HG02943 (cell line): ENCODE results near the gene NR1D1.
A peak's percentile ranks its signal among the peaks of the same experiment; 100 is the strongest.

Source experiments
- ATAC-seq: cut with Tn5 transposase; IDR thresholded peaks from one replicate; pipeline ENCODE4 v1.9.1; 2021; ENCODE audit warnings: mild to moderate bottlenecking, low read depth, moderate library complexity; ENCODE audit not compliant: unreplicated experiment

Gene NR1D1

DNA sequence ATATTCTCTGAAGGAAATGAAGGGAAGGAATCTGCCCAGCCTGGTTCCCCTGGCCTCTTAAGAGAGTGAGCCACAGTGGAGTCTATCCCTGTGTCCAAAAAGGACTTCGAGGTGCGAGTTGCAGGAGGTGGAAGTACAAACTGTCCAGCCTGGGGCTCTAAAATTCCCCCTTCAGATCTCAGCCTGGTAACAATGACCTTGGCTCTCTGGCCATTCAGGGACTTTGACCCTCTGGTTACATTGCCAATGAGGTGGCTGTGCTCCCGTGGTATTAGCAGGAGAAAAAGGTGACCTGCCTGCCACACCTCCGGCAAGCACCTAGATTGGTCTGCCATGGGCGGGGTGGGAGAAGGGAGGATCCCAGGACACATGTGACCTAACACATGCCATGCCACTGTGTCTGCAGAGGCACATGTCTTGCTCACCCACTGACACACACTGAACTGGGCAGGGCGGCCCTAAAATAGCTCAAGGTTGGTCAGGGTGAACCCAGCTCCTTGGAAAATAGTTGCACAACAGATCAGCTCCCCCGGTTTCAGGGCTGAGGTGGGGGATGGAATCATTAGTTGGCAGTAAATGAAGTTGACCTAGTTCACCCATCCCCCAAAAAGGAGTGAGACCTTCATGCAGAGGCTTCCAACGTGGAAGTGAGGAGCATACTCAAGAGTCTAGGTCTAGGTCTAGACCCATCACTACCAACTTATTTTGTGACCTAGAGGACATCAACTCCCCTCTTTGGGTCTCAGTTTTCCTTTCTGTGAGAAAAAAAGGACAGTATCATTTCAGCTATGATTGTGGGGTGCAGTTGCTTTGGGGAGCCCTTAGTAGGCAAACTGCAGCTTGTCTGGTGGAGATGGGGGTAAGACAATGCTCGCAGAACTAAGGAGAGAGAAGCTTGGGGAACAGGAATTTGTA lies 2.2 kb downstream of the NR1D1 start:
- no peak for ATAC-seq

GRCh38 chr17:40097087-40097486 lies 3.3 kb downstream of the NR1D1 start:
- ATAC-seq = no peak

- peak; percentile 51 for ATAC-seq
Measured at GRCh38 chr17:40095944-40096791, 4.2 kb downstream of the NR1D1 start.

GRCh38 chr17:40095351-40095943 lies 4.9 kb downstream of the NR1D1 start:
- ATAC-seq = no peak

GRCh38 chr17:40094874-40095273 lies 5.5 kb downstream of the NR1D1 start:
- no peak for ATAC-seq

DNA sequence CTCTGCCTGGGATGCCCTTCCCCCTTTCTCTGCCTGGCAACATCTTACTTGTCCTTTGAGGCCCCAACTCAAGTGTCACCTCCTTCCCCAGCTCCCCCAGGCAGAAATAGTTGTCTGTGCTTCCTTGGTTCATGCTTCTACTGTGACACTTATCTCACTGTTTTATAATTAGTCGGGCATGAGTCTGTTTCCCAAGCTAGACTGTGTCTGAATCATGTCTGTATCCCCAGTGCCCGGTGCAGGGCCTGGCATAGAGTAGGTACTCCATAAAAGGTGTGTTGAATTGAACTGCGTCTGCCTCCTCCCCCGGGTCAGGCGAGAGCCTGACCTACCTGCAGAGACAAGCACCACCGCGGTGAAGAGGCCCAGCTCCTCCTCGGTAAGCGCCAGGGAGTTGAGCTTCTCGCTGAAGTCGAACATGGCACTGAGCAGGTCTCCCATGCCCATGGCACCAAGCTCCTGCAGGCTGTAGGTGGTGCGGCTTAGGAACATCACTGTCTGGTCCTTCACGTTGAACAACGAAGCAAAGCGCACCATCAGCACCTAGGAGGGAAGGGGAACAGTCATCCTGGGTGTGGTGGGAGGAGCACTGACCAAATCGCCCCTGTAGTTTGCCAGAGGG lies 6.7 kb downstream of the NR1D1 start:
- no peak for ATAC-seq

GRCh38 chr17:40093005-40093579 lies 7.3 kb downstream of the NR1D1 start:
- ATAC-seq = no peak

GRCh38 chr17:40092581-40092980 lies 7.8 kb downstream of the NR1D1 start:
- no peak for ATAC-seq

DNA sequence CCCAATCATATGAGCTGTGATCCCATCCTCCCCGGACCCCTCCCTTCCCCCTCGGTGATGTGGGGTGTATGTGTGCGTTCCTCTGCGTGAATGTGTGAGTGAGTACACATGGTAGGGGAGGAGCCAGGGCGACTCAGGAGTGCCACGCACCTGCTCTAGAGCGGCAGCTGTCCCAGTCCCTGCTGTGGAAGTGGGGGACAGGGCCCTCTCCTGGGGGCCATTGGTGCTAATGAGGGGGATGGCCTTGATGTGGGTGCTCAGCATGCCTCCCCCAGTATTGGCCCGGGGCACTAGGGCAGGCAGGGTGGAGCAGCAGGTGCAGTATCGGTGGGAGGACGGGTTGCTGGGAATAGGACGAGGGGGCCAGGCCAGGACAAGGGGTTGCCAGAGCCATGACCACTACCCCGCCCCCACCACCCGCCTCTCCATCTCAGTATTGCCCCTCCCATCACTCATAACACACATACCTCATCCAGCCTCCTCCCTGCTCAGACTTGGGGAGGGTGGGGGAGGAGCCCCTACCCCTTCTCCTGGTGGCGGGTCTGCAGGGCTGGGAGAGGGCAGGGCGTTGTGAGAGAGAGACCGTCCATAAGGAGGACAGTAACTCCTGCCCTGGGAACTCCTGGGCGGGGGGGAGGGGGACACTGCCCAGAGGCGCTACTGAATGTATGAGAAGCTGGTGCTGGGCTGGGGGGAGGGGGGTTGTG lies 8.5 kb downstream of the NR1D1 start:
- ATAC-seq = no peak

DNA sequence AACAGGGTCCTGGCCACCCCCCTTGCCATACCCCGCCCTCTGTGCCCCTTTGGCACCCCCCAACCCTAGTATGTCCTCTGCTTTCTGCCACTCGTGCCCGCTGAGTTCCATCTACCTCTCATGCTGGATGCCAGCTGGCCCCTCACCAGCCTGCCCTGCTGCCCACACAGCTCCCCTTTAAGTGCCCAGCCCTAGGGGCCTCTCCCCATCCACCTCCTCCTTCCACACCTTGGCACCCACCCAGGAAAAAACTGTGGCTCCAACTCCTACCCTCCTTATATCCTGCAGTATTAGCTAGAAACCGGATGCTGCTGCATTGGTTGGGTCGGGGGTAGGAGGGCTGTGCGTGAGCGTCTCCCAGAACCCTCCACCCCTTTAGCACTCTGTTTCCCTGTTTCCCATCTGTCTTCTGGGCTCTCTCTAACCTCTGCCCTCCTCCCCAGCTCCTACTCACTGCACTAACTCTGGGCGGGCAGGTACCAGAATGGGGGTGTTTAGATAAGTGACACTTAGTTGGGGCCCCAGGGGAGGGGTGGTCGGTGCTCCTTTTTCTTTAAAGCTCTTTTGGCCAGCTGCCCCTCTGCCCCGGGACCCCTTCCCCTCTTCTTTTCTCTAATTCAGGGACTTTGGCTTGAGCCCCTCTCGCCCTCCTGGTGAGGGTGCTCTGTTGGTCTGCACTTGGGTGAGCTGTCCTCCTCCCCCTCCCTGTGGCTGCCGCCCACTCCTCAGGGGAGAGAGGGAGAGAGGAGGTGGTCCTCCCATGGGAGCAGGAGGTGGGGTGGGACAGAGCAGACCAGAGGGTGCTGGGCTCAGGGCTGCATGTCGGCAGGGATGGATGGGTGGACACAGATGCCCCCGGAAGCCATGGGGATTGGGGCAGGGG lies 9.9 kb downstream of the NR1D1 start:
- ATAC-seq = no peak

- ATAC-seq = no peak
Measured at GRCh38 chr17:40089077-40089895, 11.1 kb downstream of the NR1D1 start.

GRCh38 chr17:40087903-40088718 lies 12.3 kb downstream of the NR1D1 start:
- ATAC-seq = no peak

- no peak for ATAC-seq
Measured at GRCh38 chr17:40087049-40087794, 13.2 kb downstream of the NR1D1 start.

DNA sequence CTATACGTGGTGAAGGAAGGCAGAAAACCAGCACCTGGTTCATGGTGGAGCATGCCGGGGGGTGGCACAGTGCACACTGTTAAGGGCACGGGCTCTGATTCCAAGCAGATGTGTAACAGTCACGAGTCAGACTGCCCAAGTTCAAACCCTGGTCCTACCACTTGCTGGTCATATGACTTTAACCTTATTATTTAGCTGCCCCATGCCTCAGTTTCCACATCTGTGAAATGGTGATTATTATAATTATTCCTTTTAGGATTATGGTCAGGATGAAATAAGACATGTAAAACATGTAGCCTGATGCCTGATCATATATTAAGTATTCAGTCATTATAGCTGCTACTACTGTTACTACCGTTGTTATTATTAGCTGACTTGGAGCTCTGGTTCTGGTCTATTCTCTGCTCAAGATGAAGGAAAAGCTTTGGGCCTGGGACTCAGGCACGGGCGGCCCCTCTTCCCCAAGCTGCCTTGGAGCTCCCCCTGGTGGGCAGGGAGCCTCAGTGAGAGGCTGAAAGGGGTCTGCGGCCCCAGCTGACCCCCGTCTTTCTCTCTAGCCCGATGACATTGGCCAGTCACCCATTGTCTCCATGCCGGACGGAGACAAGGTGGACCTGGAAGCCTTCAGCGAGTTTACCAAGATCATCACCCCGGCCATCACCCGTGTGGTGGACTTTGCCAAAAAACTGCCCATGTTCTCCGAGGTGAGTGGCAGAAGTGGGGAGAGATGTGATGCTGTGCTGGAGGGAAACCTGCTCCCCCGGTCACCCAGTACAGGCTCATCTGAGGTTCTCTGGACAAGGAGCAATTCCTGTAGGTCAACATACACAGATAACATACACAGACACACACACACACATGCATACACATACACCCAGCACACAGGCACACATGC lies 14.0 kb downstream of the NR1D1 start:
- no peak for ATAC-seq

- no peak for ATAC-seq
Measured at GRCh38 chr17:40084477-40084876, 15.9 kb downstream of the NR1D1 start.
